HL-60/S4 treated with phorbol 12-myristate 13-acetate at 8.2 ng/mL for 4 days and 3 days (cell line): ENCODE measurements around the gene MYMK.
"Not testable (repeated sequence)": the region's sequence is repeated elsewhere in the genome, so short reads cannot be mapped to it uniquely, and the experiment has no call there.

Experiments used
- in situ Hi-C: fragments of 300-500 bp; cut with MboI; formaldehyde crosslinking; loops from 2 replicates; pipeline ENCODE4 v1.15.0; 2022; ENCODE audit warnings: low sequenced_read_pairs

The MYMK gene, protein sequence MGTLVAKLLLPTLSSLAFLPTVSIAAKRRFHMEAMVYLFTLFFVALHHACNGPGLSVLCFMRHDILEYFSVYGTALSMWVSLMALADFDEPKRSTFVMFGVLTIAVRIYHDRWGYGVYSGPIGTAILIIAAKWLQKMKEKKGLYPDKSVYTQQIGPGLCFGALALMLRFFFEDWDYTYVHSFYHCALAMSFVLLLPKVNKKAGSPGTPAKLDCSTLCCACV

GRCh38 chr9:133524679-133525228 is at the start of gene MYMK:
TSS of gene MYMK (minus strand) at chr9:133524959. CDS start at chr9:133524844, 115 bp downstream.
- in situ Hi-C loops = loop anchor here (25.0 kb wide), 1 partner anchor 463 kb away; the partner anchor contains the start of gene VAV2

GRCh38 chr9:133573791-133574515 is 49.2 kb upstream of the MYMK start:
- in situ Hi-C loops = no loop called here

- in situ Hi-C loops = no loop called here
Measured at GRCh38 chr9:133572821-133573361, 48.1 kb upstream of the MYMK start.

DNA sequence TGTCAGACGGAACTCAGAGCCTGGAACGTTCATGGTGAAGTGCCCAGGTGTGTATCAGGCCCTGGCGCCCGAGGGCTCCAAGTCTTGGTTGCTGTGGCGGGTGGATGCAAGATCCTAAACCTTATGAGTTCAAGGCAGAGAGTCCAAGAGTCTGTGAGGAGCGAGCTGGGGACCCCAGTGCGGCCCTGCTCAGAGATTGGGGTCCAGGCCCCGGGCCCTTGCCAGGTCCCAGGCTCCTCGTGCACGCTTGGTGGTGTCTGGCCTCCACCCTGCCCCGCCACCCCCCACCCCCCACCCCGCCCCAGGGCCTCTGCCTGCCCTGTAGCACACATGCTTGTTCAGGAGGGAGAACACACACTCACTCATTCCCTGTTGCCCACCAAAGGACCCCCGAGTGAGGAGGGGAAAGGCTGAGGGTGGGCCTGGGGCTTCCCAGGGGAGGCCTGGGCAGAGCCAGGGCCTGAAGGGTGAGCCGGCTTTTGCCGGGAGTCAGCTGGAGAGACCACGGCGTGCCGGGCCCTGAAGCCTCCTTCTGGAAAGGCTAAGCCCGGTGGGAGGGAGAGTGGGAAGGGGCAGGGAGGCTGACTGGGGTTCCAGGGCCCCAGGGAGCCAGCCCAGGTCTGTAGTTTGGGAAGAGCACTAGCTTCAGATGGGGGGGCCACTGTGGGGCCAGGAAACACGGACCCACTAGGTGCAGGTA is 47.3 kb upstream of the MYMK start:
- in situ Hi-C loops = no loop called here

- in situ Hi-C loops = no loop called here
Measured at GRCh38 chr9:133571391-133571890, 46.7 kb upstream of the MYMK start.

DNA sequence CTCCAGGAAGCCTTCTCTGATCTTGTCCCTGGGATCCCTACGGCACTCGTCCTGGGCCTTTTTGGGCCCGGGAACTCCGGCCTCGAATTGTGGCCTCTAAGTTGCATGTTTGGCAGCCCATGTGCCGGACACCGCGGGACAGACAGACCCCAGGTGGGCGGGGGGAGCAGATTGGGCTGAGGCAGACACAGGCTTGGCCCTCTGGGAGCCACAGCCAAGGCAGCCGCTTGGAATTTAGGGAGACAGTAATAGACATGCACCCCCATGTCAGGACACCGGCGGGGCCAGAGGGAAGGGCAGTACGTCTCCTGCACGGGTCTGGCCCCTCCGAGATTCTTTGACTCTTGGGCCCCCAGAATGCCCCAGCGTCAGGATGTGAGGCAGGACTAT is 45.9 kb upstream of the MYMK start:
- in situ Hi-C loops = no loop called here

- in situ Hi-C loops = no loop called here
Measured at GRCh38 chr9:133569891-133570690, 45.3 kb upstream of the MYMK start.

DNA sequence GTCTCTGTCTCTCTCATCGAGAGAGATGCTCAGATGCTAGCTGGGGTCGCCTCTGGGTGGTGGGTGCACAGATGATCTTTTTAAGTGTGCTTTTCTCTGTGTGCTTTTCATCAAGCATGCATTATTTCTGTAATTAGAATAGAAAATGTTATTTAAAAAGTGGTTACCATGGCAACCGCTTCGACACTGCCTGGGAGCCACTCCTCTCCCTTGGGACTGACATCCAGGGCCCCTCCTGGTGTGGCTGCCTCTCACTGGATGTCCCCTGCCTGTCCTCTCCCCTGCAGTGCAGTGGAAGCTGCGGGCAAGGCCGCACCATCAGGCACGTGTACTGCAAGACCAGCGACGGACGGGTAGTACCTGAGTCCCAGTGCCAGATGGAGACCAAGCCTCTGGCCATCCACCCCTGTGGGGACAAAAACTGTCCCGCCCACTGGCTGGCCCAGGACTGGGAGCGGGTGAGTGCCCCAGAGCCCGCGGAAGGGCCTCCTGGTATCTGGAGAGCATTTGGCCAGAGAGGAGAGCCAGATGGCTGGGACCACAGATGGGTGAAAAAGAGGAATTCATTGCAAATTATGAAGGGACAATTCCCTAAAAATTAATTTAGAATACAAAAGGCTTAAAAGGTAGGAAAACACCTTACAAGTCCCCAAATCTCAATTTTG is 44.5 kb upstream of the MYMK start:
- in situ Hi-C loops = no loop called here

DNA sequence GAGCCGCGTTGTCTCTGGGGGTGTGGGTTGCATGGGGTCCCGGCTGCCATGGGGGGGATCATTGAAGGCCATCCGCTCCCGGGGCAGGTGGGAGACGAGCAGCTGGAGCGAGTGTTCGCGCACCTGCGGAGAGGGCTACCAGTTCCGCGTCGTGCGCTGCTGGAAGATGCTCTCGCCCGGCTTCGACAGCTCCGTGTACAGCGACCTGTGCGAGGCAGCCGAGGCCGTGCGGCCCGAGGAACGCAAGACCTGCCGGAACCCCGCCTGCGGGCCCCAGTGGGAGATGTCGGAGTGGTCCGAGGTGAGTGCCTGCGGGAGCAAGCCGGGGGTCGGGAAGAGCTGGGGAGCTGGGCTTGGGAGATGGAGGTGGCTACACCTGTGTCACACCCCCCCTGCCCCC is 43.4 kb upstream of the MYMK start:
- in situ Hi-C loops = no loop called here

DNA sequence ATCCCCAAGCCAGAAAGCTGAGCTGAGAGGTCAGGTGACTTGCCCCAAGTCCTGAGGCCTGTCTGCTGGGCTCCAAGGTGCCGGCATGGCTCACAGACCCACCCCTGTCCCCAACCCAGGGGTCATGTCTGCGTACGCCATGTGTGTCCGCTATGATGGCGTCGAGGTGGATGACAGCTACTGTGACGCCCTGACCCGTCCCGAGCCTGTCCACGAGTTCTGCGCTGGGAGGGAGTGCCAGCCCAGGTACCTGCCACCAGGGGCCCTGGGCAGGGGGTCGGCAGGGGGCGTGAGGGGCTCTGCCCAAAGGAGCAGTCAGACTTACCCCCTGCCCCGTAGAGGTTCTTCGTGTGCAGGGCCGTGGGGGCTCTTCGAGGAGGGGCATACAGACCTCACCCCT is 42.1 kb upstream of the MYMK start:
- in situ Hi-C loops = no loop called here

GRCh38 chr9:133566382-133566781 is 41.6 kb upstream of the MYMK start:
- in situ Hi-C loops = no loop called here

DNA sequence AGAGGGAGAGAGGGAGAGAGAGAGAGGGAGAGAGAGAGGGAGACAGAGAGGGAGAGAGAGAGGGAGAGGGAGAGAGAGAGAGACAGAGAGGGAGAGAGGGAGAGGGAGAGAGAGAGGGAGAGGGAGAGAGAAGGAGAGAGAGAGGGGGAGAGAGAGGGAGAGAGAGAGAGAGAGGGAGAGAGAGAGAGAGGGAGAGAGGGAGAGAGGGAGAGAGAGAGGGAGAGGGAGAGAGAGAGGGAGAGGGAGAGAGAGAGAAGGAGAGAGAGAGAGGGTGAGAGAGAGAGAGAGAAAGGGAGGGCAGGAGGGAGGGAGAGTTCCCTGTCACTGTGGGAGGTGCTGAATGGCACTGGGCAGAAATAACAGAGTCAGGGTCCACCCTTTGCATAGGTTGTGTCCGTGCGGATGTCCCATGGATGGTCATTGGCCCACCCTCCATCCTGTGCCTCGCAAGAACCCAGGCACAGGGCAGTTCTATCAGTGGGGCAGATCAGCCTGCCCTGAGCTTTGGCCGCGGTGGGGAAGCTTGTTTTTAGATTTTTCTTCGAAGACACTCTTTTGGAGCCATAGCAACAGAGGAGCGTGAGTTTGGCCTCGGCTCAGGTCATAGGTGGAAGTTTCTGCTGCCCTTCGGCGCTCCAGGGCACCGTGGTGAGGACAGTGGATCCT is 39.8 kb upstream of the MYMK start:
- in situ Hi-C loops = no loop called here

DNA sequence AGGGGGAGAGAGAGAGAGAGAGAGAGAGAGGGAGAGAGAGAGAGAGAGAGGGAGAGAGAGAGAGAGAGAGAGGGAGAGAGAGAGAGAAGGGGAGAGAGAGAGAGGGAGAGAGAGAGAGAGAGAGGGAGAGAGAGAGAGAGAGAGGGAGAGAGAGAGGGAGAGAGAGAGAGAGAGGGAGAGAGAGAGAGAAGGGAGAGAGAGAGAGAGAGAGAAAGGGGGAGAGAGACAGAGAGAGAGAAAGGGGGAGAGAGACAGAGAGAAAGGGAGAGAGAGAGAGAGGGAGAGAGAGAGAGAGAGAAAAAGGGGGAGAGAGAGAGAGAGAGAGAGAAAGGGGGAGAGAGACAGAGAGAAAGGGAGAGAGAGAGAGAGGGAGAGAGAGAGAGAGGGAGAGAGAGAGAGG is 39.1 kb upstream of the MYMK start:
- in situ Hi-C loops = not testable (repeated sequence)

GRCh38 chr9:133563291-133563796 is 38.6 kb upstream of the MYMK start:
- in situ Hi-C loops = no loop called here

DNA sequence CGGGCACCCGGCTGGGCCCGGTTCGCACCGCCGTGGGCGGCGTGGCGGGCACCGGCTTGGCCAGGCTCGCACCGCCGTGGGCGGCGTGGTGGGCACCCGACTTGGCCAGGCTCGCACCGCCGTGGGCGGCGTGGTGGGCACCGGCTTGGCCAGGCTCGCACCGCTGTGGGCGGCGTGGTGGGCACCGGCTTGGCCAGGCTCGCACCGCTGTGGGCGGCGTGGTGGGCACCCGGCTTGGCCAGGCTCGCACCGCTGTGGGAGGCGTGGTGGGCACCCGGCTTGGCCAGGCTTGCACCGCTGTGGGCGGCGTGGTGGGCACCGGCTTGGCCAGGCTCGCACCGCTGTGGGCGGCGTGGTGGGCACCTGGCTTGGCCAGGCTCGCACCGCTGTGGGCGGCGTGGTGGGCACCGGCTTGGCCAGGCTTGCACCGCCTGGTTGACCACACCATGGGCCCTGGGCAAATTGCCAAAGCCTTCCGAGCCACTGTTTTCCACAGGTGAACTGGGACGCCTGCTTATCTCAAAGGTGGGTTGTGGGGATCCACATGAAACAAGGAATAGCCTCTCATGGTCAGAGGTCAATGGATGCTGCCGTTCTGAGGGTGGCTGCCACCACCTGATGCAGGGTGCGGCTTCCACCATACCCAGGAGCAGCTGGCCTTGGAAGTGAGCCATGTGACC is 38.0 kb upstream of the MYMK start:
- in situ Hi-C loops = no loop called here

DNA sequence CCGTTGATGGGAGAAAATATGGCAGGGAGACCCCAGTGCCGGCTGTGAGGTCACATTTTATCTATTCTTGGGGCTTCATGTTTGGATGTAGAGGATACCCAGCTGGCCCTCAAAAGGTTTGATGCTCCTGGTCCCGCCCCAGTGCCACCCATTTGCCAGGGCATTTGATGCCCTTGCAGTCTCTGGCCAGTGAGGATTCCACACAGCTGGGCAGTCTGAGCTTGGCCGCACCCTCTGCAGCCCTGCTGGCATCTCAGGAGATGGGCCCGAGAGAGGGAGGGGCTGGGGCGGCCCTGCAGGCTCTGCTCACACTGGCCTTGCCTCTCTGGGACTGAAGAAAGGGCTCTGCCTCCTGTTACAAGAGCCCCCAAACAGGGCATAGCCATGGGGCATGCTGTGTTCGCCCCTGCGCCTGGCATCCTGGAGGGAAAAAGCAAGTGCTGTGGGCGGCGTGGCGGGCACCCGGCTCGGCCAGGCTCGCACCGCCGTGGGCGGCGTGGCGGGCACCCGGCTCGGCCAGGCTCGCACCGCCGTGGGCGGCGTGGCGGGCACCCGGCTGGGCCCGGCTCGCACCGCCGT is 37.3 kb upstream of the MYMK start:
- in situ Hi-C loops = no loop called here

DNA sequence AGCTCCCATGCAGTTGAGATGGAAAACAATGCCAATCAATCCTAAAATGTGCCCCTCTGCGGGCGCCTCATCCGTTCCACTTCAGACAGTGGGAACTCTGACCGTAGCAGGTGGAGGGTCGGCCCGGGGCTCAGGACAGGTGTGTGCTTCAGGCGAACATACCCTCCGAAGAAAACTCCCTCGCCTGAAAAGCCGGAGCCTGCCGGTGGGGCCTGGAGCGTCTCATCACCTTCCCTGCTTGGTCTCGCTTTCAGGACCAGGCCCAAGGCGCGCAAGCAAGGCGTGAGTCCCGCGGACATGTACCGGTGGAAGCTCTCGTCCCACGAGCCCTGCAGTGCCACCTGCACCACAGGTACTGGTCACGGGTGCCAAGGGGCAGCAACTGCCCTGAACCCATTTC is 36.2 kb upstream of the MYMK start:
- in situ Hi-C loops = no loop called here

DNA sequence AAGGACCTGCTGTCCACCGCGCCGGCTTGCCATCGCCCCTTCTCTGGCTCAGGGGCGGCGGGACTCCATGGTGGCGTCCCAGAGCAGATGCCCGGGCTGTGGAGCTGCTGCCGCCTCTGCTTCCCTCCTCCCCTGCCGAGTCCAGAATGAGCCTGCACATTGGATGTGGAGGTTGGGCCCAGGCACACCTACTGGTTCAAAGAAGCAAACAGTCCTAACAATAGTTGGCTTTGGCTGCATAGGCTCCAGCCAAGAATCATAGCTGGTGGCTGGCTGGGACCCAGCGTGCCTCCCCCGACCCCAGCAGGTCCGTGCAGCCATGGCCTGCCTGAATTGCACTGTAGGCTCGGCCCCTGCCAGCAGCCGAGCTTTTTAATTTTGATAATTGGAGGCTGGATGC is 35.6 kb upstream of the MYMK start:
- in situ Hi-C loops = no loop called here
